Measurements from ENCODE around the gene ABTB1.

The ABTB1 gene

GRCh38 chr3:127672429-127673190, at the start of gene ABTB1:
ABTB1 (plus strand) TSS chr3:127672952; CDS start chr3:127673026, 74 bp downstream.
- DNase-seq (ENCODE audit: low read depth) = peak; percentile 76

- DNase-seq (ENCODE audit: low read depth) = no peak
Measured at GRCh38 chr3:127624063-127624462, 48.7 kb upstream of the ABTB1 start.

- no peak for DNase-seq (ENCODE audit: low read depth)
Measured at GRCh38 chr3:127625821-127626220, 46.9 kb upstream of the ABTB1 start.

- DNase-seq (ENCODE audit: low read depth) = no peak
Measured at GRCh38 chr3:127628426-127628787, 44.3 kb upstream of the ABTB1 start.

- no peak for DNase-seq (ENCODE audit: low read depth)
Measured at GRCh38 chr3:127628788-127629466, 43.8 kb upstream of the ABTB1 start, which contains the start of gene PODXL2. PODXL2 (plus strand) TSS chr3:127629185; CDS start chr3:127629220, 35 bp downstream.

GRCh38 chr3:127629467-127630403, 43.0 kb upstream of the ABTB1 start:
- DNase-seq (ENCODE audit: low read depth) = no peak

GRCh38 chr3:127630811-127631714, 41.7 kb upstream of the ABTB1 start:
- DNase-seq (ENCODE audit: low read depth) = no peak

GRCh38 chr3:127632035-127632820, 40.5 kb upstream of the ABTB1 start:
- DNase-seq (ENCODE audit: low read depth) = no peak

GRCh38 chr3:127634653-127635052, 38.1 kb upstream of the ABTB1 start:
- DNase-seq (ENCODE audit: low read depth) = no peak

GRCh38 chr3:127637546-127637945, 35.2 kb upstream of the ABTB1 start:
- DNase-seq (ENCODE audit: low read depth) = no peak

GRCh38 chr3:127637971-127638370, 34.8 kb upstream of the ABTB1 start:
- no peak for DNase-seq (ENCODE audit: low read depth)

GRCh38 chr3:127639173-127640041, 33.3 kb upstream of the ABTB1 start:
- DNase-seq (ENCODE audit: low read depth) = no peak

GRCh38 chr3:127640042-127640355, 32.8 kb upstream of the ABTB1 start:
- DNase-seq (ENCODE audit: low read depth) = no peak

GRCh38 chr3:127644641-127645370, 27.9 kb upstream of the ABTB1 start:
- no peak for DNase-seq (ENCODE audit: low read depth)

- no peak for DNase-seq (ENCODE audit: low read depth)
Measured at GRCh38 chr3:127645371-127646015, 27.3 kb upstream of the ABTB1 start.

GRCh38 chr3:127646501-127647046, 26.2 kb upstream of the ABTB1 start:
- no peak for DNase-seq (ENCODE audit: low read depth)

- no peak for DNase-seq (ENCODE audit: low read depth)
Measured at GRCh38 chr3:127647166-127647844, 25.4 kb upstream of the ABTB1 start.

- DNase-seq (ENCODE audit: low read depth) = no peak
Measured at GRCh38 chr3:127647845-127648204, 24.9 kb upstream of the ABTB1 start.

Data from T-helper 22 cell (primary cell).